Activated T-helper 1 cell treated with Interleukin-2 at 50 U/mL for 16 hours (primary cell): Measurements from ENCODE around the gene VPS13D.

Experiments
- DNase-seq: peaks from one replicate; pipeline ENCODE4 v3.0.0-alpha.2; 2020; ENCODE audit warnings: low read depth

The VPS13D gene

GRCh38 chr1:12339811-12340543 is 110.1 kb downstream of the VPS13D start:
- DNase-seq: no peak

DNA sequence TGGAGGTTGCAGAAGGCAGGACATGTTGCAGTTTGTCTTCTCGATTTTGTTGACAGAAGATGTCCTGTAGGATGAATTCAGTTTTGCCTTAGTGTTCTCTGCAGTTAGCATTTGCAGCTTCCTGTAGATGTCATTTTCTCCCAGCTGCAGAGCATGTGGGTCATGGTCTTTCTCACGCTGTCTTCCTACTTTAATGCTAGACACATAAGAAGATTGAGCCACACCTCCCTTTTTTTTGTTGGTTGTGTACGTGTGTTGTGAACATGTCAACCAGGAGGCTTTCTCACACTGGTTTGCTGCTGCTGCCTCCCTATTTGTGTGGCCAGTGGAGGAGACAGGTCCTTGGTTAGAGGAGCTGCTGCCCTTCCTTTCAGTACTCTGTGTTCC is 110.7 kb downstream of the VPS13D start:
- DNase-seq: no peak

- no peak for DNase-seq
These were observed 111.8 kb downstream of the VPS13D start for GRCh38 chr1:12341667-12342066.

- DNase-seq: no peak
These were observed 112.7 kb downstream of the VPS13D start for GRCh38 chr1:12342401-12343003.

DNA sequence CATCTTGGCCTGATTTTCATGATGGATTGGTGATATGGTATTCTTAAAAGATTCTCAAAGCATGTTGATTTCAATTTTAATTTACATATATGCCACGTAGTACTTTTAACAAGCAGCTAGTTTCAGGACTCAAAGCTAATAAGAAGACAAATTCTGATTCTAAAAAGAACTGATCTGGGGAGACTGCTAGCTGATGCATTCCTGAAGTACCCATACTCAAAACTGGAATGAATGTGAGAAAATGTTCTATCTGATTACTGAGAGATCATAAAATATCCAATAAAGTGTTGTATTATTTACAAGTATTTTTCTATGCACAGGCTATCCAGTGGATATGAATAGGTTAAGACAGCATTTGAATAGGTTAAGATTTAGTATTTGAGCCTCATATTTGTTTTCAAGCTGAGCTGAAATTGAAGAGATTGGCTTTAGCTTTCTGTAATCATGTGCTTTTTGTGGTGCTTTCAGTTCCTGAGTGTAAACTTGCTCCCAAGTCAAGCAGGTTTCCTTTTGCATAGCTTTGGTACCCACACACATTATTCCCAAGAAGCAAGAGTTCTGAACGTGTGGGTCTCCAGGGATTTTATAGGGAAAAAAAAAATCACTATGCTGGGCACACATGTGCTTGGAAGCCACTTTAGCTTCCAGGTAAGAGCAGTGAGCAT is 114.1 kb downstream of the VPS13D start:
- DNase-seq: no peak

- DNase-seq: no peak
These were observed 114.9 kb downstream of the VPS13D start for GRCh38 chr1:12344596-12345349.

DNA sequence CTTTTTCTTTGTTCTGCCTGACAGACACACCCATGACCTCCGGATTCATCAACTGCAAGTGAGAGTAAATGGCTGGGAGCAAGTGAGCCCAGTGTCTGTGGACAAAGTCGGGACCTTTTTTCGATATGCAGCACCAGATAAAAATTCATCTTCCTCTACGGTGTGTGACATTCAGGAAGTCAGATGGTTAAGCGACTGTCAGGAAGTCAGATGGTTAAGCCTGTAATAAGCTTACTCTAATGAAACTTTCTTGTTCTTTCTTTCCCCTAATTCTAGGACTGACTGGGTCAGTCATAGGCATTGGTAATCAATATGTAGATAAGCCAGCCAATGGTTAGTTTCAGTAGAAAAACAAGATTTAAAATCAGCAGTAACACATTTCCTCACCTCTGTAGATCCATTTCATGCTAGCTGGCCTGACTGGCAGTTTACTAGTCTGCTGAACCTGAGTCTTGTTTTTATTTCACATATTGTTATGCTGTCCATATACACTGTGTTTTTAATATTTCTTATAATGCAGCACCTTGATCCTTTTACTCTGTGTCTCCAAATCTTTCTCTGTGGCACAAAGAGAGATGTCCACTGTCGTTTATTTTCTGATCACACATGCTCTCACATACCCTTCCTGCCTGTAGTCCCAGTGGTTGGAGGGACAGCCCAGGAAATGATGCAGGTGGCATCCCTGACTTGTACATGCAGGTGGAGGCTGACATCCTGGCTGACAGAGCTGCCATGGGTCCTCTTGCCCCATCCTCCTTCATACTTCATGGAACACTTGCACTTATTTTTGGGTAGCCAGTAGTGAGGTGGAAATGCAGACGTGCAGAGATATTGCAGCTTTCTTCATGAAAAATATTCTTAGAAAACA is 115.8 kb downstream of the VPS13D start:
- DNase-seq: no peak

DNA sequence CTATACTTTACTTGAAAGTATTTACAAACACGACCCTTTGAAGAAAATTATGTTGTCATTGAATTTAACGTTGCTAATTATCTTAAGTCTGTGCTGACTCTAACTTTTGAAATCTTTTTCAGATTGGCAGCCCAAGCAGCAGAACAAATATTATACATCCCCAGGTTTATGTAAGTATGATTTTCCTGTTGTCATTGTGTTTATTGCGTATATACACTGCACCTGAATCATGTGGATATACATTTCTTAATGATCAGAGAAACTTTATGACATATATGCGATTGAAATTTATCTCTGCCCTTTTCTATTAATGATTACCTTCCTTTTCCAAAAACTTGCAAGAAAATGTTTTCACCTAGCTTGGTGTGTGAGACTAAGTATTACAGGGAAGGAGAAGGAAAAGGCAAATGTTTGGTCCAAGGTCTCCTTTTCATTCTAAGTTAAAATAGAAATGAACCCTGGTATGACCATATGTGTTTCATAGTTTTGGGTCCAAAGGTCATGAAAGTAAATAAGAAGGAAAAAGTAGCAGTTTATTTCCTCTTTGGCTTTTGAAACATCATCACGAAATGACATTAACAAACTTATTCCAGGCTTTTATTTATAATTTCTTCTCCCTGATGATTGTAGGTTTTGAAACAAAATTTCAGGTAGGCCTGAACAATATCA is 116.8 kb downstream of the VPS13D start:
- DNase-seq: no peak

DNA sequence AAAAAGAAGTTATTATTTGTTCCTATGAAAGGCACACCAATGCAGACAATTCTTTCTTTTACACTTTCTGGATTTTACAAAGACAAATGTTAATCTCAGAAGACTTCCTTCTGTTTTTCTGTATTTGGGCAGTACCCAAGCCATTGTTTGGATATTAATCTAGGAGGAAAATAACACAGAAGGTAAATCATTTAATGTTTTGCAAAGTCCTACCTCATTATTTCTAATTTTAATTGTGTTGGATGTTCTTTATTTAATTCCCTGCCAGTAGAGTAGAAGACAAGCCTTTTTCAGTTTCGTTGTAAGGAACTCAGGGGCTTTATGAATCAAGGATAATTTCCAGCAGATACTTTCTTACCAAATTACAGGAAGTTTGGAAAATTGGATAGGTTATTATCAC is 118.3 kb downstream of the VPS13D start:
- no peak for DNase-seq

DNA sequence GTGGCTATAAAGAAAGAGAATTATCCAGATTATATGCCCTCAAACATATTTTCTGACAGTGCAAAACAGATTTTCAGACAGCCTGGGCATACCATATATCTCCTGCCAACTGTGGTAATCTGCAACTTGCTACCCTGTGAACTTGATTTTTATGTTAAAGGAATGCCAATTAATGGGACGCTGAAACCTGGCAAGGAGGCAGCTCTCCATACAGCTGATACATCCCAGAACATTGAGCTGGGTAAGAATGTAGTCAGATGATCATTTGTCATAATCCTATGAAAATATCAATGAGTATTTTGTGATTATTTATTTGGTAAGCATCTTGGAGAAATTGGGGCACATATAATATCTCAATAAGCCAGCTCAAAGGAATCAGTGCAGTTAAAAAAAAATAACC is 124.2 kb downstream of the VPS13D start:
- no peak for DNase-seq

- DNase-seq: no peak
These were observed 126.4 kb downstream of the VPS13D start for GRCh38 chr1:12356004-12356890.

- no peak for DNase-seq
These were observed 128.7 kb downstream of the VPS13D start for GRCh38 chr1:12358499-12358898.

GRCh38 chr1:12359359-12360133 is 129.7 kb downstream of the VPS13D start:
- DNase-seq: no peak

- no peak for DNase-seq
These were observed 138.8 kb downstream of the VPS13D start for GRCh38 chr1:12368646-12369045.

- DNase-seq: no peak
These were observed 139.4 kb downstream of the VPS13D start for GRCh38 chr1:12369258-12369657.

DNA sequence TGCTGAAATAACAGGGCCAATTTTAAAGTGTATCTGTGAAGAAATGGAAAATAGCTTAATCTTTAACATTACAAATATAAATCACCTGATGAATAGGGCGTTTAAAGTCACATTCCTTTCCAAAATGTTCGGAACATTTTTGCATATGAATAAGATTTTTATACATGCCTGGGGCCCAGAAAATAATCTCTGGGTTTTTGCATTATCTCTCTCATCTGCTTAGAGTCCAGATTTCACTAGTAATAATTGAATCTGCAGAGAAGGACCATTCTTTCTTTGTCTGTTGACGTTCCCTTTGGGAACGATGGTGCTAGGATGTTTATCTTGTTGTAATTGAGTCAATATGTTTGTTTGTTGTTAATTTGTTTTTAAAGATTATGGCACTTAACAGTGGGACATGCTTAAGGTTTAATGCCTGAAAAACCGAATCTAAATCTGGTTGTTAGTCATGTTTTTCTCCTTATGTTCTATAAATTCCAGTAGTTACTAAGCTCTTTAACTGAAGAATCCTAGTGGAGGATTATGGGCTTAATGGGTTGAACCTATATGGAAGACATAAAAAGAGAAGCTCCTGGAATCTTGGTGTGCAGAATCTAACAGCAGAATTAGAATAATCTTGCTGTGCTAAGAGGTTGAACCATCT is 140.6 kb downstream of the VPS13D start:
- no peak for DNase-seq

GRCh38 chr1:12371053-12371452 is 141.2 kb downstream of the VPS13D start:
- no peak for DNase-seq

DNA sequence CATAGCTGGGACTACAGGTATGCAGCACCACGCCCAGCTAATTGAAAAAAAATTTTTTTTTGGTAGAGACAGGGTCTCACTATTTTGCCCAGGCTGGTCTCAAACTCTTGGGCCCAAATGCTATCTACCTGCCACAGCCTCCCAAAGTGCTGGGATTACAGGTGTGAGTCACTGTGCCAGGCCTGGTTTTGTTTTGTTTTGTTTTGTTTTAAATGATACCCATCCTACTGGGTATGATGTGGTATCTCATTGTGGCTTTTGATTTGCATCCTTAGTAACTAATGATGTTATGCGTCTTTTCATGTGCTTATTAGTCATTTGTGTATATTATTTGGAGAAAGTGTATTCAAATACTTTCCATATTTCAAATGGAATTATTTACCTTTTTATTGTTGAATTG is 142.3 kb downstream of the VPS13D start:
- no peak for DNase-seq

GRCh38 chr1:12372761-12373160 is 142.9 kb downstream of the VPS13D start:
- DNase-seq: no peak
